GM03348 (cell line): ENCODE results near the gene SMC6.

Source experiments
- DNase-seq: peaks from one replicate; pipeline ENCODE4 v3.0.0; 2012; ENCODE audit warnings: low spot score

The SMC6 gene

GRCh38 chr2:17753803-17754663, at the start of gene SMC6, which contains the start of gene GEN1:
TSS of gene SMC6 (minus strand) at chr2:17753810. CDS start at chr2:17745946, 7,864 bp downstream.
TSS of gene GEN1 (plus strand) at chr2:17754138. CDS start at chr2:17759944, 5,806 bp downstream.
- DNase-seq, result peak; percentile 100

GRCh38 chr2:17800693-17801458, 47.3 kb upstream of the SMC6 start:
- no peak for DNase-seq

GRCh38 chr2:17800219-17800618, 46.6 kb upstream of the SMC6 start:
- no peak for DNase-seq

- no peak for DNase-seq
These were observed 45.9 kb upstream of the SMC6 start for GRCh38 chr2:17799301-17800120.

- DNase-seq, result no peak
These were observed 44.7 kb upstream of the SMC6 start for GRCh38 chr2:17798338-17798737.

- DNase-seq, result no peak
These were observed 41.7 kb upstream of the SMC6 start for GRCh38 chr2:17795309-17795708.

GRCh38 chr2:17793803-17794354, 40.3 kb upstream of the SMC6 start:
- no peak for DNase-seq

- no peak for DNase-seq
These were observed 39.7 kb upstream of the SMC6 start for GRCh38 chr2:17793296-17793695.

- no peak for DNase-seq
These were observed 38.9 kb upstream of the SMC6 start for GRCh38 chr2:17792515-17792914.

GRCh38 chr2:17791817-17792130, 38.2 kb upstream of the SMC6 start:
- DNase-seq, result no peak

- DNase-seq, result peak; percentile 39
These were observed 37.7 kb upstream of the SMC6 start for GRCh38 chr2:17791121-17791816.

GRCh38 chr2:17790536-17790935, 36.9 kb upstream of the SMC6 start:
- no peak for DNase-seq

- no peak for DNase-seq
These were observed 35.2 kb upstream of the SMC6 start for GRCh38 chr2:17788773-17789172.

- no peak for DNase-seq
These were observed 33.1 kb upstream of the SMC6 start for GRCh38 chr2:17786727-17787126.

GRCh38 chr2:17781482-17781881, 27.9 kb upstream of the SMC6 start:
- DNase-seq, result no peak

GRCh38 chr2:17780546-17780945, 26.9 kb upstream of the SMC6 start:
- no peak for DNase-seq

GRCh38 chr2:17772532-17772931, 18.9 kb upstream of the SMC6 start:
- no peak for DNase-seq

GRCh38 chr2:17771956-17772355, 18.3 kb upstream of the SMC6 start:
- no peak for DNase-seq

- DNase-seq, result no peak
These were observed 15.3 kb upstream of the SMC6 start for GRCh38 chr2:17768894-17769293.

GRCh38 chr2:17765398-17765797, 11.8 kb upstream of the SMC6 start:
- no peak for DNase-seq

- no peak for DNase-seq
These were observed 10.2 kb upstream of the SMC6 start for GRCh38 chr2:17763641-17764333.
